HL-60/S4 treated with retinoic acid at 250 ng/mL for 4 days and 3 days (cell line): Measurements from ENCODE around the gene TENT4B.
"Not testable (repeated sequence)": the region's sequence is repeated elsewhere in the genome, so short reads cannot be mapped to it uniquely, and the experiment has no call there.

Experiments used
- in situ Hi-C: fragments of 300-500 bp; cut with MboI; formaldehyde crosslinking; loops from 2 replicates; pipeline ENCODE4 v1.7.0; 2022; ENCODE audit warnings: low sequenced_read_pairs

Gene TENT4B

GRCh38 chr16:50152807-50153595, at the start of gene TENT4B:
TSS of gene TENT4B (plus strand) at chr16:50153306. CDS start at chr16:50153622, 316 bp downstream.
- in situ Hi-C loops, result no loop called here

- in situ Hi-C loops, result no loop called here
Measured at GRCh38 chr16:50103764-50104163, 49.3 kb upstream of the TENT4B start.

- in situ Hi-C loops, result no loop called here
Measured at GRCh38 chr16:50114357-50115129, 38.6 kb upstream of the TENT4B start.

- in situ Hi-C loops, result no loop called here
Measured at GRCh38 chr16:50120711-50121110, 32.4 kb upstream of the TENT4B start.

- in situ Hi-C loops, result no loop called here
Measured at GRCh38 chr16:50121278-50121677, 31.8 kb upstream of the TENT4B start.

- in situ Hi-C loops, result no loop called here
Measured at GRCh38 chr16:50121721-50122445, 31.2 kb upstream of the TENT4B start.

GRCh38 chr16:50123417-50123816, 29.7 kb upstream of the TENT4B start:
- in situ Hi-C loops, result no loop called here

GRCh38 chr16:50124769-50125168, 28.3 kb upstream of the TENT4B start:
- in situ Hi-C loops, result no loop called here

GRCh38 chr16:50126183-50126582, 26.9 kb upstream of the TENT4B start:
- in situ Hi-C loops, result no loop called here

GRCh38 chr16:50132571-50132970, 20.5 kb upstream of the TENT4B start:
- in situ Hi-C loops, result not testable (repeated sequence)

- in situ Hi-C loops, result no loop called here
Measured at GRCh38 chr16:50133214-50133613, 19.9 kb upstream of the TENT4B start.

- in situ Hi-C loops, result no loop called here
Measured at GRCh38 chr16:50136399-50136798, 16.7 kb upstream of the TENT4B start.

GRCh38 chr16:50137268-50137667, 15.8 kb upstream of the TENT4B start:
- in situ Hi-C loops, result no loop called here

GRCh38 chr16:50139580-50139979, 13.5 kb upstream of the TENT4B start:
- in situ Hi-C loops, result no loop called here

- in situ Hi-C loops, result no loop called here
Measured at GRCh38 chr16:50144211-50144610, 8.9 kb upstream of the TENT4B start.

GRCh38 chr16:50146479-50147435, 6.3 kb upstream of the TENT4B start:
- in situ Hi-C loops, result no loop called here

GRCh38 chr16:50151322-50151721, 1.8 kb upstream of the TENT4B start:
- in situ Hi-C loops, result no loop called here

- in situ Hi-C loops, result no loop called here
Measured at GRCh38 chr16:50151756-50152155, 1.4 kb upstream of the TENT4B start.

GRCh38 chr16:50152351-50152806, 727 bp upstream of the TENT4B start:
- in situ Hi-C loops, result no loop called here
